Activated T-cell treated with anti-CD3 and anti-CD28 coated beads for 1 hour (primary cell): Measurements from ENCODE around the gene DDX10.
"Not testable (repeated sequence)": the region's sequence is repeated elsewhere in the genome, so short reads cannot be mapped to it uniquely, and the experiment has no call there.

Experiments
- DNase-seq: peaks from one replicate; pipeline ENCODE4 v3.0.0-alpha.2; 2020; ENCODE audit warnings: low read depth

The DDX10 gene

GRCh38 chr11:108664730-108665525 lies at the start of gene DDX10:
TSS of gene DDX10 (plus strand) at chr11:108665069. CDS start at chr11:108665154, 85 bp downstream.
- DNase-seq, result peak; percentile 97

DNA sequence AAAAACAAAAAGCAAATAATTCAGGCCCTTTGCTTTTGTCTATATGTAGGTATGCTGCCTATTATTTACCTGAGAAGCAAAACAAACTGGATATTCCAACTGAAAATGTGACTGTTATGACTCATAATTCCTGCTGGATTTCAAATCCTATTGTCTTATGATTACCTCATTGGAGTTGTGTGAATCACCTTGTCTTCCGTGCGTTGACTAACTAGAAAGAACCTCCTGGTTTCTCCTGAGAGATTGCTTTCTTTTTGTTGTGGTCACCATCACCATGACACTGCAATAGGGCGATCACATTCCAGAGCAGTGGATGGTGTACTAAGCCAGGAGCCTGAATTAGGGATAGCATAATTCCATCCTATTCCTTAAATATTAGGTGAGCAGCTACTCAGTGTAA lies 48.3 kb upstream of the DDX10 start:
- no peak for DNase-seq

DNA sequence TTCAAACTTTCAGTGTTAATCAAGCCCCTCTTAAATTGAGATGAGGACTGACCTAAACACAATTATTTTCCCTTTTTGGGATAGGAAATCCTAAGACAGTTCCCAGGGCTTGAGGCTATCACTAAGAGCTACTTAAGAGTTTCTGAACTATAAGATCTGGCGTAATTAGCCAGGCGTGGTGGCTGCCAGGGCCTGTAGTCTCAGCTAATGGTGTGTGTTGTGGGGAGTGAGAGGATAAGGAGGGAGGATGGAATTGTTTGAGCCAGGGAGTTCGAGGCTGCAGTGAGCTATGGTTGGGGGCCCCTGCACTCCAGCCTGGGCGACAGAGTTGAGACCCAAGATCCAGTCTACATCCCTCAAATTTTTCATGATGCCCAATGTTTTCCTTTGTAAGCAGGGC lies 47.8 kb upstream of the DDX10 start:
- DNase-seq, result no peak

GRCh38 chr11:108618529-108618928 lies 46.3 kb upstream of the DDX10 start:
- DNase-seq, result no peak

DNA sequence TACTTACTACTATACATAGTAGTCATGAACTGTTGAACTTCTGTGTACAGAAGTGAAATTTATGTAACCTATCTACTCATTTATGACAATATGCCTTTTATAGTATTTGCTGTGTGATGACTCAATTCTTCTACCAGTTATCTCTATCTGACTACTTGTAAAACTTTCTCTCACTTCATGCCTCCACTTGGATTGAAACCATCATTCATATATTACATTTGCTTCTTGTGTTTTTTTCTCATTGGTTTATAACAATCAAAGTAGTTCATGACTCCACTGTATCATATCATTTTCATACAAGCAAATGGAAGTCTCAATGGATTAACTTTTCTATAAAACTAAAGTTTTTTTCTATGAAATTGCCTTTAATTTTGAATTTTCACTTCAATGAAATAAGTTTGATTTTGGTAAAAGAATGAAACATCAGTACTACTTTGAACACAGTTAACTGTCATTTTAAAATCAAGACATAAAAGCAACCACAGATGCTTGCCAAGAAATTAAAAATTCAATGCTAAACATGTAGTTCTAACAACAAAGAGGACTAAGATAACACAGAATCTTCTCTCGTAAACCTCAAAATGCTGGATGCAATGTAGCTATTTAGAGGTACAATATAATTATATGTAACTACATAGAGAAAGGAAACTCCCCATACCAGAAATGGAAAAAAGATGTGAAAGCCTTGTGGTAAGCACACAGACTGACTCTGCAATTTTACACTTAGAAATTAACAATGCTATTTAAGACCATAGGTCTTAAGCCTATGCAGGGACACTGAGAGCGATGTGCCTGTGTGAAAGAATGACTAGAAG lies 43.7 kb upstream of the DDX10 start:
- no peak for DNase-seq

DNA sequence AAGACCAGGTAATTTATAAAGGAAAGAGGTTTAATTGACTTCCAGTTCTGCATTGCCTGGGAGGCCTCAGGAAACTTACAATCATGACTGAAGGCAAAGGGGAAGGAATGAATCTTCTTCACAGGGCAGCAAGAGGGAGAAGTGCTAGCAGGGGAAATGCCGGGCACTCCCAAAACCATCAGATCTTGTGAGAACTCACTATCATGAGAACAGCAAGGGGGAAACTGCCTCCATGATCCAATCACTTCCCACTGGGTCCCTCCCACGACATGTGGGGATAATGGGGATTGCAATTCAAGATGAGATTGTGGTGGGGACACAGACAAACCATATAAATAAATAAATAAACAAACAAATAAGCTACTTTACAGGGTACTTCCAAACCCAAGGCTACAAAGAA lies 42.5 kb upstream of the DDX10 start:
- DNase-seq, result no peak

DNA sequence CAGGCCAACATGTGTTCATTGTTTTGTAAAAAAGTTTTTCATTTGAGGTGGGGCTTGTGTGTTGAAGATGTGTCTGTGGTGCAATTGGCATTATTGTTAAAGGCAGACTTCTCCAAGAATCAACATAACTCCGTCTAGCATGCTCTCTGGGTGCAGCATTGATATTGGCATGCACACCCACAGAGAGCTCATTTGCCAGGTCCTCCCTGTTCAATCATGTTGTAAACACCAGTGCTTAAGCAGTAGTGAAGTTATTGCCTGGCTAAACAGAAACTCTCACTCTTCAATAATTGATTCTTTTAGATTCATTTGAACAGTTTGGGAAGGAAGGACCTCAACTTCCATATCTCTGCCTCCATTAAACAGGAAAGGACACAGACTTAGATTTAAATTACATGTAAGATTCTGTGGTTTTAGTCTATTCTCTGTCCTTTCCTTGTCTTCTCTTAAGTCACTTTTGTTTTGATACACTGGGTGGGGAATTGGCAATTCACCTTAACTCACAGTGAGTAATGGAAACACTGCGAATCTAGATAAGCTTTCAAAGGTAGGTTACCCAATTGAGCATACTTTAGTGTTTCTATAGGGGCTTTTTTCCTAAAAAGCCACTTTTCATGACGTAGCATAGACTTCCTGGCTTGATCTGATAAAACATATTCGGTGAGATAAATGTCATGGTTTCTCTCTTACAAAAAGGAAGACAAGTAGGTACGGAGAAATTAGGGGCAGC lies 40.5 kb upstream of the DDX10 start:
- no peak for DNase-seq

DNA sequence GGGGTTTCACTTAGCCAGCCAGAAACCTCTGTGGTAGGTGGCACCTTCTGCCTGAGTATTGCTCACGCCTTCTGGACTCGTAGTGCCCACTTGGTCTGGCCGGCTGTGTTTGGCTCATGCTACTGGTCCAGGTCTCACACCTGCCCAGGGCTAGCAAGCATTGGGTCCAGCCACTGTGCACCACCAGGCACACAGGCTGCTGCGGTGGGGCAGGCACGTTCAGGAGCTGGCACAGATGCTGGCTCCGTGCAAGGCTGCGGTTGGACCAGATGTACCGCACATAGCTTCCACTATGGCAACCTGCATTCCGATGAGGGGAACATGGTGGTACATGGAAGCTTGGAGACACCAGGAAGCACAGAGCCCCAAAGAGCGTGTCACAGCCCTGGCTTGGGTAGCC lies 36.5 kb upstream of the DDX10 start:
- DNase-seq, result no peak

- DNase-seq, result no peak
These were observed 36.1 kb upstream of the DDX10 start for GRCh38 chr11:108628812-108629211.

DNA sequence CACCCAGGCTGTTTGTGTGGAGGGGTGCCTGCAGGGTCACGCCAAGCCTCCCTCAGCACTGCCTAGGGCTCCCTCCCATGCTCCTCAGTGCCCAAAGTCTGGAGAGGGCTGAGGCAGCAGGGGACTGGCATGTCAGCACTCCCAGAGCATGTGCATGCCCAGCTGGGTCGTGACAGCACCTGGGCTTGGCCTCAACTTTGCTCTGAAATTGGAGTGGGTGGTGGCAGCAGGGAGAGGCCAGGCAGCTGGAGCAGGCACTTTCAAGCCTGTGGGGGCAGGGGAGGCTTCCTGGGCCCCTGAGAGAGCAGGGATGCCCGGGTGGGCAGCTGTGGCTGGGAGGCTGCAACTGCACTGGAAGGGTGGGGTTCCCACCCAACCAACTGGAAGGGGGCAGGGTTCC lies 35.6 kb upstream of the DDX10 start:
- DNase-seq, result no peak

DNA sequence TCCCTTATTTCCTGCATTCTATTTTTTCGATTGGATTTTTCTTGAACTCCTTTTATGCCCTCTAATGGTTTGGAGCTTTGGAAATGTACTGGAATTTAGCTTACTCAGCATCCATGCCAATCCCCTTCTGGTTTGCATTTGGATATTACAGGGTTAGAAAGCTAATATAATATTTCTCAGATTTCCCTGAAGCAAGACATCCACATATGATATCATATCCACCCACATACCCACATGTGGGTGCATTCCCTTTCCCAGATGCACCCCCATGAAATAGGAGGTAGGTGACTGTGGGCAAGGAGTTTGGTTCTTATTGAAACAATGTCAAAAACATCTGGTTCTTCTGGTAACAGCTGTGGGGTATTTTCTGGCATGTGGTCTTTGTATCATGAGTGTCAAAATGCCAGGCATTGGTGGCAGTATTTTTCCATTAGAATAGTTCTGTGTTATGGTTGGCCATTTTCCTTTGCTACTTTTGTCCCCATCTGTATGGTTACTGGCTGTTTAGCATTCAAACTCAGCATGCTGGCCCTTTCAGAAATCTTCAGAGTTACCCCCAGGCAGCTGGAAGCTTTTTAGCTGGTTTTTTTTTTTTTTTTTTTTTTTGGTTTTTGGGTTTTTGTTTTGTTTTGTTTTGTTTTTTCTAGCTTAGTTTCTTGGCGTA lies 32.7 kb upstream of the DDX10 start:
- DNase-seq, result no peak

GRCh38 chr11:108635106-108635505 lies 29.8 kb upstream of the DDX10 start:
- no peak for DNase-seq

DNA sequence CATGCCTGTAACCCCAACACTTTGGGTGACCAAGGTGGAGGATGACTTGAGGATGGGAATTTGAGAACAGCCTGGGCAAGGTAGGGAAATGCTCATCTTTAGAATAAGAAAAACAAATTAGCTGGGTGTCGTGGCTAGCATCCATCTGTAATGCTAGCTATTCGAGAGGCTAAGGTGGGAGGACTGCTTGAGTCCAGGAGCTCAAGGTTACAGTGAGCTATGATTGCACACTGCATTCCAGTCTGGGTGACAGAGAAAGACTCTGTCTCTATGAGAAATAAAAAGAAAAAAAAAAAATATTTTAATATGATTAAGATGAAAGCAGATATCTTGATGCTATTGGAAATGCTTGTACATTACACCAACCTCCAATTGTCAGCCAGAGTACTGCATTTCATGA lies 28.6 kb upstream of the DDX10 start:
- DNase-seq, result no peak

DNA sequence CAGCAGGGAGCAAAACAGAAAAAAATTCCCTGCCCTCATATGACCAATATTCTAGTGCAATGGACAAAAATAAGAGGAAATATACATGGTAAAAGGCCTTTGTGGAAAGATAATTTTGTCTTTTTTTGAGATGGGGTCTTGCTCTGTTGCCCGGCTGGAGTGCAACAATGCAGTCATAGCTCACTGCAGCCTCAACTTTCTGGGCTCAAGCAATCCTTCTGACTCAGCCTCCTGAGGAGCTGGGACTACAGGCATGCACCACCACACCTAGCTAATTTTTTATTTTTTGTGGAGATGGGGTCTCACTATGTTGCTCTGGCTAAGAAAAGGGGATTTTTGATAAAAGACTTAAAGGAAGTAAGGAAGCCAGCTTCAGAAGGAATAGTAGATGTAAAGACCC lies 25.7 kb upstream of the DDX10 start:
- DNase-seq, result no peak

DNA sequence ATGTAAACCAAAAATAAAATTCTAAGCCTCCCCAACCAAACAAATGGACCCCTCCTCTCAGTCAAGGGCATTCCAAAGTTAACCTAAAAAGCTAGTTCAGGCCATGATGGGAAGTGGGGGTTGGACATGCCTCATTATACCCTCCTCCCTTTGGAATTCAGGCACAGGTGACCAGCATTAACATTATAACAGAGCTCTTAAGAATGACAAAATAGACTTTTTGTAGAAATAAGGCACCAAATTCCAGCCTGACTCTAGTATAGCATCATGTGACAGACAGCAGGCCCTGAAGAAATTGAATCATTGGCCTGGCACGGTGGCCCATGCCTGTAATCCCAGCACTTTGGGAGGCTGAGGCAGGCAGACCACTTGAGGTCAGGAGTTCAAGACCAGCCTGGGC lies 23.1 kb upstream of the DDX10 start:
- DNase-seq, result not testable (repeated sequence)

DNA sequence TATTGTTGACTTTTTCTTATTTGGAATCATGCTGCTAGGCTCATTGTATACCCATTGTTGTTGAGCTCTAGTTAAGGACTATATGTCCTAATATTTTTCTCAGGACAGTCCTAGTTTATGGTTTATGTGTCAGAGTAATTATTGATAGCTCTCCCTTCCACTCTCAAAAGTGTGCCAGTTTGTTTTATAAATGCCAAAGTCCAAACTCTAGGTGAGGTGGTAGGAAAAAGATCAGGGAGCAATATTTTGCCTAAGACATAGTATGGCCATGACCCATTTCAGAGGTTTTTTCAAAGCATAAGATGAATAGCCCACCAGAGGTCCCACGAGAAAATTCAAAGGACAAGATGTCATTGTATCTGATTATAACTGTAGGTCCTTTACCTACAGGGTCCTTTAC lies 20.9 kb upstream of the DDX10 start:
- DNase-seq, result no peak

DNA sequence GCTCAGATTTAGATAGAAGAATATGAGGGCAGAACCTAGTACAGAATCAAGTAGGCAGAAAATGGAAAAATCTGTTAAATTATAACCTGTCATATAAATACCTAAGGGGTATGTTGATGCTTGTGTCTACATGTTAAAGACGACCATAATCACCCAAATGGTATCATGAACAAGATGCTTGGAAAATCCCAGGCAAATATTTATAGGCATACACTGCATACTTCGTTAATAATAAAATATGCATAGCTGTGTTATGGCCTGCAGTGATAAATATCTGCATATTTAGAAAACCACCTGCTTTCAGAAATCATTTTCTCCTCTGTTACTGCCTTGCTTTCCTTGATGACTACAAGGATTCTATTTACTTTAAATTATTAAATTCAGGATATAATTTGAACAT lies 18.9 kb upstream of the DDX10 start:
- no peak for DNase-seq

DNA sequence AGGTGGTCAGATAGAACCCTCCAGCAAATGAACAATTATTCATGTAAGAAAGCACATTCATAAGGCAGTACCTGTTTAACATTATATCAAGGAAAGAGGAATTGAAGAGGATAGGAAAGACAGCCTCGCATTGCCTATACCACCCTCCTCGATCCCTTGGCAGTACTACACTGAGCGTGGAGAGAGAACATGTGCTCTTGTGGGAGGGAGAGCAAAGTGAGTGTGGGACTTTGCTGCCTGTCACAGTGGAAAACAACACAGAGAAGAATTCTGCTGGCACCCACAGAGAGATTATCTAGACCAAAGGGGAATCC lies 17.5 kb upstream of the DDX10 start:
- no peak for DNase-seq

DNA sequence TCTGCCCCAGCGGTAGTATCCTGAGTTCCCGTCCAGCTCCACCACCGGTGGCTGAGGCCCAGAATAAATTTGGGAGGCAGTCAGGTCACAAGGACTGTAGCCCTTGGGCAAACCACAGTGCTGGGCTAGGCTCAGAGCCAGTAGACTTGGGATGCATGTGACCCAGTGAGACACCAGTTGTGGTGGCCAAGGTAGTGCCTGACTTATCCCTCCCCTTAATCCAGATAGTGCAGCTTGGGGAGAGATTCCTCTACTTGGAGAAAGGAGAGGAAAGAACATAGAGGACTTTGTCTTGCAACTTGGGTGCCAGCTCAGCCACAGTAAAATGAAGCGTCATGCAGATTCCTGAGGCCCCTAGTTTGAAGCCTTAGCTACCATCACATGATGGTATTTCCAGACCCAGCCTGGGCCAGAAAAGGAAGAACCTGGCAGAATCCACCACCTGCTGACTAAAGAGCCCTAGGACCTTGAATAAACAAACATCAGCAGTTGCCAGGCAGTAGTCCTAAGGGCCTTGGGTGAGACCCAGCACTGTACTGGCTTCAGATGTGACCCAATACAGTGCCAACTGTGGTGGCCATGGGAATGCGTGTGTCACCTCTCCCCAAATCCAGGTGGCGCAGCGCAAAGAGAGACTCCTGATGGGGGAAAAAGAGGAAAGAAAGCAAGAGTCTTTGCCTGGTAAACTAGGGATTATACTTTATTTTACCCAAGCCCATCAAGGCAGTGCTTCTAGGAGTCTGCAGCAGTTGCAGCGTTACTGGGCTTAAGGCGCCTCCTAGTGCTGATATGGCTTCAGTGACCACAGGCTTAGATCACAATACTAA lies 17.0 kb upstream of the DDX10 start:
- DNase-seq, result peak; percentile 45

- no peak for DNase-seq
These were observed 16.4 kb upstream of the DDX10 start for GRCh38 chr11:108648528-108648885.

GRCh38 chr11:108654100-108654499 lies 10.8 kb upstream of the DDX10 start:
- DNase-seq, result not testable (repeated sequence)
